ENCODE measurements around the gene BSCL2. TPM values are rescaled to one million over a fixed set of nuclear protein-coding genes. Genes with fewer than 3 reads are reported as not detected.

BSCL2 gene
- total and polyA plus RNA-seq, 2 donors (not counting 1 experiment from before 2014, with no cell fraction given), result 38.5 to 56.3 TPM

GRCh38 chr11:62725646-62726045 lies 18.4 kb upstream of the BSCL2 start:
- intact Hi-C loops (cut with micrococcal nuclease), result loop anchor here (2.0 kb wide), 5 partner anchors 55 to 155 kb away; partner anchors contain the start of genes EML3, ROM1, SLC3A2 and STX5
- H3K9me3 Mint-ChIP-seq (ENCODE audit: insufficient read depth), result no peaks in the 10 kb centered on the region
- ATAC-seq (ENCODE audit: low read depth) (no peak), DNase-seq (no peak)
- peaks cover 7 to 37% of the 10 kb centered on the region in 2 experiments for H3K36me3 ChIP-seq (replicated peaks in 1 of 2; ENCODE audit: control extremely low read depth in 1 of 2, control insufficient read depth in 1 of 2, extremely low read depth in 1 of 2, insufficient read depth in 2 of 2, low read length in 1 of 2)
- peak overlapping the region; percentile 91 for H3K4me2 ChIP-seq (replicated peaks; ENCODE audit: low read depth, low read length, poor library complexity, severe bottlenecking)
- WGBS (ENCODE audit: insufficient coverage), result 2% methylated on average over 6 of the region's 7 CpGs
- H3K27ac Mint-ChIP-seq, result peak overlapping the region; percentile 99
- CTCF ChIA-PET, result interaction anchor here (0.8 to 5.5 kb wide), 2 partner anchors 11 to 61 kb away, joined by 3 to 34 read pairs; partner anchors contain the start of gene TMEM179B
- no peak overlapping the region for H2AFZ ChIP-seq (ENCODE audit: insufficient read depth, low read depth, low read length, poor library complexity, severe bottlenecking)
- peaks cover 37 to 41% of the 10 kb centered on the region in 2 donors for H3K4me1 ChIP-seq (ENCODE audit: control insufficient read depth in 2 of 2, insufficient read depth in 2 of 2, low read length in 2 of 2)
- no peak for TF ChIP-seq EZH2 (IDR thresholded peaks at IDR 0.05; ENCODE audit: borderline replicate concordance, insufficient read depth, low read depth, low read length, poor library complexity, severe bottlenecking)
- TF ChIP-seq CTCF (IDR thresholded peaks at IDR 0.05), result no peak
- POLR2A ChIA-PET, result interaction anchor here (0.6 to 4.0 kb wide), 7 partner anchors 17 to 156 kb away, joined by 3 to 66 read pairs (median 14); partner anchors contain the start of genes BSCL2, C11orf98, CSKMT and GNG3
- H3K79me2 ChIP-seq (ENCODE audit: control insufficient read depth, insufficient read depth, low read length), result peaks cover 83% of the 10 kb centered on the region
- H3K9me3 ChIP-seq (ENCODE audit: control extremely low read depth in 1 of 3, control insufficient read depth in 2 of 3, insufficient read depth in 1 of 3, low read length in 2 of 3), result no peaks in the 10 kb centered on the region
- peak overlapping the region; percentile 93 for H3K9ac ChIP-seq (ENCODE audit: low read length)
- H3K27ac ChIP-seq (ENCODE audit: low read length in 2 of 2), result peak overlapping the region; percentile 40 to 90
- no peaks in the 10 kb centered on the region for H3K27me3 ChIP-seq (replicated peaks in 1 of 4; ENCODE audit: control extremely low read depth in 1 of 4, control insufficient read depth in 3 of 4, insufficient read depth in 4 of 4, low read length in 3 of 4)
- peak overlapping the region; percentile 95 for H3K4me3 Mint-ChIP-seq
- H3K4me3 ChIP-seq (ENCODE audit: control extremely low read depth in 1 of 5, extremely low read depth in 1 of 5, insufficient read depth in 1 of 5, low read depth in 2 of 5, low read length in 4 of 5), result peak overlapping the region; percentile 94 to 100 (median 99)
- H3K27me3 Mint-ChIP-seq, result no peaks in the 10 kb centered on the region
- peaks cover 56% of the 10 kb centered on the region for H3K4me1 Mint-ChIP-seq
- H4K20me1 ChIP-seq (ENCODE audit: control insufficient read depth, insufficient read depth, low read length, poor library complexity, severe bottlenecking), result peaks cover 55% of the 10 kb centered on the region

- CTCF ChIA-PET, result interaction anchor here (0.6 kb wide), 1 partner anchor 146 kb away, joined by 4 read pairs; no protein-coding TSS in a partner anchor
- TF ChIP-seq CTCF (IDR thresholded peaks at IDR 0.05) (no peak), EZH2 (IDR thresholded peaks at IDR 0.05; ENCODE audit: borderline replicate concordance, insufficient read depth, low read depth, low read length, poor library complexity, severe bottlenecking) (no peak)
- Mint-ChIP-seq H3K4me1 (peaks cover 50% of the 10 kb centered on the region), H3K27me3 (no peaks in the 10 kb centered on the region), H3K27ac (peak overlapping the region; percentile 6), H3K9me3 (ENCODE audit: insufficient read depth) (no peaks in the 10 kb centered on the region), H3K4me3 (peak overlapping the region; percentile 95)
- Histone ChIP-seq H3K9ac (ENCODE audit: low read length) (peak overlapping the region; percentile 93), H3K27ac (ENCODE audit: low read length in 2 of 2) (peak overlapping the region in 1 of 2 donors; percentile 32), H4K20me1 (ENCODE audit: control insufficient read depth, insufficient read depth, low read length, poor library complexity, severe bottlenecking) (peaks cover 54% of the 10 kb centered on the region), H2AFZ (ENCODE audit: insufficient read depth, low read depth, low read length, poor library complexity, severe bottlenecking) (no peak overlapping the region), H3K36me3 (replicated peaks in 1 of 2; ENCODE audit: control extremely low read depth in 1 of 2, control insufficient read depth in 1 of 2, extremely low read depth in 1 of 2, insufficient read depth in 2 of 2, low read length in 1 of 2) (peaks cover 7 to 52% of the 10 kb centered on the region in 2 experiments), H3K4me1 (ENCODE audit: control insufficient read depth in 2 of 2, insufficient read depth in 2 of 2, low read length in 2 of 2) (peaks cover 27 to 30% of the 10 kb centered on the region in 2 donors), H3K9me3 (ENCODE audit: control extremely low read depth in 1 of 3, control insufficient read depth in 2 of 3, insufficient read depth in 1 of 3, low read length in 2 of 3) (no peaks in the 10 kb centered on the region), H3K4me2 (replicated peaks; ENCODE audit: low read depth, low read length, poor library complexity, severe bottlenecking) (peak overlapping the region; percentile 91), H3K27me3 (replicated peaks in 1 of 4; ENCODE audit: control extremely low read depth in 1 of 4, control insufficient read depth in 3 of 4, insufficient read depth in 4 of 4, low read length in 3 of 4) (no peaks in the 10 kb centered on the region), H3K4me3 (ENCODE audit: control extremely low read depth in 1 of 5, extremely low read depth in 1 of 5, insufficient read depth in 1 of 5, low read depth in 2 of 5, low read length in 4 of 5) (no peak overlapping the region), H3K79me2 (ENCODE audit: control insufficient read depth, insufficient read depth, low read length) (peaks cover 84% of the 10 kb centered on the region)
- DNase-seq (no peak), ATAC-seq (ENCODE audit: low read depth) (no peak)
- 83% methylated on average over 4 of the region's 8 CpGs for WGBS (ENCODE audit: insufficient coverage)
- intact Hi-C loops (cut with micrococcal nuclease), result no loop called here
- POLR2A ChIA-PET, result interaction anchor here (0.5 to 0.9 kb wide), 4 partner anchors 43 to 1982 kb away, joined by 3 to 6 read pairs (median 4); partner anchors contain the start of gene NXF1
These were observed 16.9 kb upstream of the BSCL2 start for GRCh38 chr11:62724171-62724570.
